HFF-Myc (cell line): Measurements from ENCODE around the gene FDPS.

Experiments
- DNase-seq: peaks from one replicate; pipeline ENCODE4 v3.0.0-alpha.2; 2011; ENCODE audit warnings: low read depth; ENCODE audit errors: extremely low read depth
- H3K4me3 ChIP-seq: replicated peaks from 2 replicates; pipeline ENCODE4 v1.5.1; 2011; ENCODE audit warnings: low read depth, mild to moderate bottlenecking, control low read depth, low read length
- CTCF ChIP-seq: IDR thresholded peaks from 2 replicates; pipeline ENCODE4 v1.5.1; 2012; ENCODE audit warnings: mild to moderate bottlenecking, low read depth, low read length, control low read depth; ENCODE audit errors: missing control alignments

The FDPS gene

DNA sequence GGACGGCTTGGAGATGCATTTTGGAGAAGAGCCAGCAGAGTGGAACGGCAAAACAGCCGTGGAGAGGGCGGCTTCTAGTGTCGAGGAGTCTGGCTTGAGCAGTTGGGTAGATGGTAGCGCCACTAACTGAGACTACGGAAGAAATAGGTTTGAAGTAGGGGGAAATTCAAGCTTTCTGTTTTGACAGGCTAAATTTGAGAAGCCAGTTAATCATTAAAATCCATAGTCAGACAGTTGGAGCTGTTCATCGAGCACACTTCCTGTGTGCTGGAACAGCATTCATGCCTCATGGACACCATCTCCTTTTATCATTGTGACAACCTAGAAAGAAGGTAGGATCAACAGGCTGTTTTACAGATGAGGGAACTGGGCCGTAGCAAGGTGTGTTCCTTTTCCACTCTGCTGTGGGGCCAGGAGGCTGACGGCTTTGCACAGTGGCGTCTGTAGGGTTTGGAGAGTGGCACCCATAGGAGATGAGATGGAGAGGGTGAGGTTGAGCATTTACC is 4.1 kb upstream of the FDPS start:
- no peak for TF ChIP-seq CTCF
- no peak overlapping the region for H3K4me3 ChIP-seq
- DNase-seq: no peak

GRCh38 chr1:155305881-155306391 is 2.7 kb upstream of the FDPS start:
- no peak overlapping the region for H3K4me3 ChIP-seq
- DNase-seq: no peak

DNA sequence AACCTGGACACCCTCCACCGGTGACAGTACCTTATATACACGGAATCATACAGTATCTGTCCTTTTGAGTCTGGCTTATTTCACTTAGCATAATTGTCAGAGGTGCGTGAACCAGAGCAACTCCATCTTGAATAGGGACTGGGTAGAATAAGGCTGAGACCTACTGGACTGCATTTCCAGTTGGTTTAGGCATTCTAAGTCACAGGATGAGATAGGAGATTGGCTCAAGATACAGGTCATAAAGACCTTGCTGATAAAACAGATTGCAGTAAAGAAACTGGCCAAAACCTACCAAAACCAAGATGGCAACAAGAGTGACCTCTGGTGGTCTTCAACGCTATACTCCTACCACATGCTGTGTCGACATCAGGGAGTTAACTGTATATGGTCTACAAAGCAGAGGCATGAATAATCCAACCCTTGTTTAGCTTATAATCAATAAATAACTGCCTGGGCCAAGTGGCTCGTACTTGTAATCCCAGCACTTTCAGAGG is 1.4 kb upstream of the FDPS start:
- TF ChIP-seq CTCF: peak; percentile 51
- no peak for DNase-seq
- no peak overlapping the region for H3K4me3 ChIP-seq

More at GRCh38 chr1:155305881-155306391, 2.7 kb upstream of the FDPS start:
- no peak for TF ChIP-seq CTCF

DNA sequence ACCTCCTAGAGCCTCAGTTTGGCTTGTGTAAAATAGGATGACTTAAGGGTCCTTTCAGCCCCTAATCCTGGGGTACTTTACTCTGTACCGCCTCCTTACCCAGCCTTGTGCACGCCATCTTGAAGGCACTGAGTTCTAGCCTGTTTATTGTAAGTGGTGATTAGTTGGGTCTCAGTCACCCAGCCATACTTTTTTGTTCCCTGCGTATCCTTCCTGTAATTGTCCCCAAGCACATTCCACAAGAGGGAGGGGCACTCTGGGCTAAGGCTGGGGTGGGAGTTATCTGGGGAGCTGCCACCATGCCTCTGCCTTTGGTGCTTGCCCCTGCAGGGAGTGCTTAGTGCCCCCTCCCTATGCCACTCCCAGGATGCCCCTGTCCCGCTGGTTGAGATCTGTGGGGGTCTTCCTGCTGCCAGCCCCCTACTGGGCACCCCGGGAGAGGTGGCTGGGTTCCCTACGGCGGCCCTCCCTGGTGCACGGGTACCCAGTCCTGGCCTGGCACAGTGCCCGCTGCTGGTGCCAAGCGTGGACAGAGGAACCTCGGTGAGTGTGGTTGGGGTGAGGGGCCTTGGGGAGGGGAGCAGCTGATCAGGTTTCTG is 856 bp downstream of the FDPS start:
- no peak for DNase-seq
- no peak for TF ChIP-seq CTCF
- H3K4me3 ChIP-seq: peak overlapping the region; percentile 74

GRCh38 chr1:155313261-155313660 is 4.6 kb downstream of the FDPS start:
- DNase-seq: no peak
- H3K4me3 ChIP-seq: no peak overlapping the region
- TF ChIP-seq CTCF: no peak

DNA sequence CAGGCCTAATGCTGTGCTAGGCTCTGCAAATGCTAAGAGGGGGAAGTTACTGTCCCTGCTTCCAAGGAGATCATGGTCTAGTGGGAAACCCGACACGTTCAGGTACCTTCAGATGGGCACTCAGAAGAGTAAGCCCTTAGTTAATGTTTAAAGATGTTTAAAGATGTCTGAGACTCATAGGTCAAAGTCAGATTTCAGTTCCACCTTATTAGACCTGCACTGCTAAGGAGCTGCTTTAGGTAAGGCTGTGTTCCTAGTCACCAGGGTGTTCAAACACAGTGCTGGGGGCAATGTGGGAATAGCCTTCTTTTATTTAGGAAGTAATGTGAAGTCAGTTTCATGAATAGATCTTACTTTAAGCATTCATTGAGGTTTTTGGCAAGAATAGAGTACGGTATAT is 8.3 kb downstream of the FDPS start:
- no peak for TF ChIP-seq CTCF
- no peak for DNase-seq
- H3K4me3 ChIP-seq: no peak overlapping the region

GRCh38 chr1:155318082-155318481 is 9.4 kb downstream of the FDPS start:
- TF ChIP-seq CTCF: no peak

More at GRCh38 chr1:155318082-155318481, 9.4 kb downstream of the FDPS start:
- DNase-seq: no peak
- H3K4me3 ChIP-seq: no peak overlapping the region
